ENCODE measurements around the gene DAPK2.
A peak's percentile ranks its signal among the peaks of the same experiment; 100 is the strongest.

The DAPK2 gene

GRCh38 chr15:63930034-63930433 is 116.3 kb downstream of the DAPK2 start:
- TF ChIP-seq CTCF (IDR thresholded peaks at IDR 0.05; ENCODE audit: insufficient read depth, missing control alignments), result no peak
- no peak for DNase-seq (ENCODE audit: insufficient read length, low spot score)
- no peak for FAIRE-seq

GRCh38 chr15:63928185-63928842 is 118.0 kb downstream of the DAPK2 start:
- peak; percentile 2 for TF ChIP-seq CTCF (IDR thresholded peaks at IDR 0.05; ENCODE audit: insufficient read depth, missing control alignments)
- FAIRE-seq, result no peak
- no peak for DNase-seq (ENCODE audit: insufficient read length, low spot score)

- FAIRE-seq, result no peak
Observed at GRCh38 chr15:63923993-63924950, 122.0 kb downstream of the DAPK2 start.

GRCh38 chr15:63922916-63923315 is 123.4 kb downstream of the DAPK2 start:
- FAIRE-seq (no peak), DNase-seq (ENCODE audit: insufficient read length, low spot score) (no peak)
- TF ChIP-seq CTCF (IDR thresholded peaks at IDR 0.05; ENCODE audit: insufficient read depth, missing control alignments), result no peak

More at GRCh38 chr15:63923993-63924950, 122.0 kb downstream of the DAPK2 start:
- DNase-seq (ENCODE audit: insufficient read length, low spot score), result no peak
- TF ChIP-seq CTCF (IDR thresholded peaks at IDR 0.05; ENCODE audit: insufficient read depth, missing control alignments), result no peak

GRCh38 chr15:63922261-63922904 is 123.9 kb downstream of the DAPK2 start:
- TF ChIP-seq CTCF (IDR thresholded peaks at IDR 0.05; ENCODE audit: insufficient read depth, missing control alignments), result no peak
- FAIRE-seq, result no peak
- DNase-seq (ENCODE audit: insufficient read length, low spot score), result no peak

- no peak for TF ChIP-seq CTCF (IDR thresholded peaks at IDR 0.05; ENCODE audit: insufficient read depth, missing control alignments)
- DNase-seq (ENCODE audit: insufficient read length, low spot score), result no peak
- no peak for FAIRE-seq
Observed at GRCh38 chr15:63920504-63921175, 125.6 kb downstream of the DAPK2 start.
